HCT116 (cell line): Measurements from ENCODE around the gene EXD3. TPM values are rescaled to one million over a fixed set of nuclear protein-coding genes. Genes with fewer than 3 reads are reported as not detected.

Experiments
- ATAC-seq: fragments of 200-7000 bp; cut with Tn5 transposase; 2 replicates; pipeline ENCODE4 v1.9.1; 2020; ENCODE audit warnings: mild to moderate bottlenecking, moderate library complexity
- BruUV-seq: library from RNA; stranded (reverse); fragments of 400-500 nt; replicated peaks from 2 replicates; lab custom pipeline; 2021; lab: Mats Ljungman, UMichigan
- CTCF ChIA-PET: fragments of 300-600 bp; sonication (Branson Sonifier 250); formaldehyde crosslinking; loops from one replicate; lab custom pipeline; 2021; ENCODE audit warnings: antibody characterized with exemption; lab: Charles Lee
- POLR2A ChIA-PET: fragments of 300-600, 350-600 bp; sonication (Branson Sonifier 250); formaldehyde crosslinking; loops from one replicate; lab custom pipeline; 2021; ENCODE audit warnings: antibody characterized with exemption; lab: Charles Lee
- RAD21 ChIA-PET, 2 experiments: fragments of 300-600 bp; sonication (Branson Sonifier 250); formaldehyde crosslinking; loops; one replicate each; lab custom pipeline; 2023; ENCODE audit warnings: low total read pairs in 2 of 2; ENCODE audit not compliant: uncharacterized antibody in 2 of 2, unreplicated experiment in 2 of 2, low non-redundant PET in 1 of 2; lab: Charles Lee
- DNase-seq: peaks from one replicate; pipeline ENCODE4 v3.0.0-alpha.2; 2010; ENCODE audit warnings: low read depth, low spot score
- H2AFZ ChIP-seq: fragments of 200-600 bp; shearing (Covaris generic), sonication (generic); 2 replicates; pipeline ENCODE4 v1.6.1; 2017; ENCODE audit warnings: low read depth, mixed run types, mixed read lengths, antibody characterized with exemption, low read length; ENCODE audit not compliant: poor library complexity, severe bottlenecking
- H3K27ac ChIP-seq: 2 replicates; pipeline ENCODE4 v1.5.1; 2012; ENCODE audit warnings: low read depth, low read length
- H3K27me3 ChIP-seq: fragments of 200-600 bp; sonication (generic); 2 replicates; pipeline ENCODE4 v1.6.1; 2016; ENCODE audit warnings: mixed run types, low read length, mixed read lengths; ENCODE audit not compliant: insufficient read depth
- H3K36me3 ChIP-seq, 2 experiments: fragments of 200-500 bp in 1 of 2; fragments of 200-600 bp in 1 of 2; sonication (Bioruptor generic) in 1 of 2; sonication (generic) in 1 of 2; 2 replicates each; pipeline versions ENCODE4 v1.5.1 to v1.6.1; 2014 to 2016; ENCODE audit warnings: low read length in 2 of 2, inconsistent platforms in 1 of 2, mixed read lengths in 1 of 2, mixed run types in 1 of 2; ENCODE audit not compliant: insufficient read depth in 2 of 2, control insufficient read depth in 1 of 2
- H3K4me1 ChIP-seq, 2 experiments: fragments of 200-600 bp in 1 of 2; sonication (generic) in 1 of 2; 2 replicates each; pipeline versions ENCODE4 v1.5.1 to v1.6.1; 2012 to 2017; ENCODE audit warnings: low read length in 2 of 2, inconsistent platforms in 1 of 2, mild to moderate bottlenecking in 1 of 2, mixed read lengths in 1 of 2, mixed run types in 1 of 2, moderate library complexity in 1 of 2; ENCODE audit not compliant: insufficient read depth in 2 of 2, control insufficient read depth in 1 of 2
- H3K4me2 ChIP-seq: fragments of 200-600 bp; sonication (generic); 2 replicates; pipeline ENCODE4 v1.6.1; 2017; ENCODE audit warnings: mixed run types, low read length, mixed read lengths
- H3K4me3 ChIP-seq, 2 experiments: fragments of 200-600 bp in 1 of 2; sonication (generic) in 1 of 2; replicated peaks in 1 of 2; 2 replicates each; pipeline ENCODE4 v1.5.1; 2011 to 2016; ENCODE audit warnings: low read length in 2 of 2, control low read depth in 1 of 2, low read depth in 1 of 2, mild to moderate bottlenecking in 1 of 2, mixed read lengths in 1 of 2, mixed run types in 1 of 2
- H3K79me2 ChIP-seq: fragments of 200-600 bp; sonication (generic); 2 replicates; pipeline ENCODE4 v1.6.1; 2017; ENCODE audit warnings: mild to moderate bottlenecking, mixed run types, low read length, moderate library complexity, mixed read lengths; ENCODE audit not compliant: insufficient read depth
- H3K9ac ChIP-seq: fragments of 200-600 bp; sonication (generic); 2 replicates; pipeline ENCODE4 v1.6.1; 2016; ENCODE audit warnings: low read length, mixed read lengths
- H3K9me2 ChIP-seq: fragments of 200-600 bp; sonication (generic), shearing (Covaris generic); 2 replicates; pipeline ENCODE4 v1.6.1; 2017; ENCODE audit warnings: mixed run types, mild to moderate bottlenecking, moderate library complexity; ENCODE audit not compliant: insufficient read depth
- H3K9me3 ChIP-seq, 2 experiments: fragments of 200-500 bp in 1 of 2; fragments of 200-600 bp in 1 of 2; sonication (Bioruptor generic) in 1 of 2; sonication (generic) in 1 of 2; 2 replicates each; pipeline ENCODE4 v1.6.1; 2014 to 2017; ENCODE audit warnings: low read length in 2 of 2, mixed read lengths in 2 of 2, inconsistent platforms in 1 of 2, low read depth in 1 of 2, mild to moderate bottlenecking in 1 of 2, mixed run types in 1 of 2, moderate library complexity in 1 of 2; ENCODE audit not compliant: control insufficient read depth in 1 of 2, insufficient read depth in 1 of 2
- H4K20me1 ChIP-seq: fragments of 200-600 bp; sonication (generic), shearing (Covaris generic); 2 replicates; pipeline ENCODE4 v1.6.1; 2017; ENCODE audit warnings: mixed run types, mild to moderate bottlenecking, moderate library complexity; ENCODE audit not compliant: insufficient read depth
- CEBPB ChIP-seq: IDR thresholded peaks from 2 replicates; pipeline ENCODE4 v1.6.1; 2012; ENCODE audit warnings: low read depth
- EGR1 ChIP-seq: IDR thresholded peaks from 2 replicates; pipeline ENCODE4 v1.6.1; 2012; ENCODE audit warnings: low read depth
- ELF1 ChIP-seq: IDR thresholded peaks from 2 replicates; pipeline ENCODE4 v1.6.1; 2012; ENCODE audit warnings: low read depth, borderline replicate concordance
- EZH2phosphoT487 ChIP-seq: fragments of 200-600 bp; IDR thresholded peaks from 2 replicates; pipeline ENCODE4 v1.6.1; 2018; ENCODE audit warnings: antibody characterized with exemption, borderline replicate concordance
- FOSL1 ChIP-seq: IDR thresholded peaks from 2 replicates; pipeline ENCODE4 v1.6.1; 2012; ENCODE audit warnings: low read depth
- JUND ChIP-seq: IDR thresholded peaks from 2 replicates; pipeline ENCODE4 v1.6.1; 2012
- POLR2A ChIP-seq: IDR thresholded peaks from 2 replicates; pipeline ENCODE4 v1.7.0; 2011; ENCODE audit warnings: borderline replicate concordance; ENCODE audit not compliant: insufficient read depth, insufficient read length; ENCODE audit errors: extremely low read depth
- POLR2AphosphoS5 ChIP-seq: IDR thresholded peaks from 2 replicates; pipeline ENCODE4 v1.6.1; 2011; ENCODE audit warnings: mild to moderate bottlenecking, low read depth, low read length, moderate library complexity
- RAD21 ChIP-seq: IDR thresholded peaks from 2 replicates; pipeline ENCODE4 v1.6.1; 2012; ENCODE audit warnings: low read depth, mild to moderate bottlenecking
- SIN3A ChIP-seq: IDR thresholded peaks from 2 replicates; pipeline ENCODE4 v1.6.1; 2012; ENCODE audit warnings: low read depth
- SP1 ChIP-seq: IDR thresholded peaks from 2 replicates; pipeline ENCODE4 v1.6.1; 2012; ENCODE audit warnings: low read depth
- SRF ChIP-seq: IDR thresholded peaks from 2 replicates; pipeline ENCODE4 v1.6.1; 2012; ENCODE audit warnings: low read depth
- YY1 ChIP-seq: IDR thresholded peaks from 2 replicates; pipeline ENCODE4 v1.6.1; 2011; ENCODE audit warnings: low read length, low read depth, moderate library complexity, mild to moderate bottlenecking; ENCODE audit not compliant: insufficient replicate concordance; ENCODE audit errors: extremely low read depth
- ZFX ChIP-seq: fragments of 450-650 bp; IDR thresholded peaks from 2 replicates; pipeline ENCODE4 v1.6.1; 2017
- intact Hi-C: fragments of 100-400 bp; cut with micrococcal nuclease; formaldehyde crosslinking; loops from 2 replicates; pipeline ENCODE4 v1.10.0; 2022
- total RNA-seq: library from RNA; stranded (reverse); gene quantifications from one replicate; pipeline ENCODE4 v1.2.1, GENCODE V29; 2021; ENCODE audit not compliant: unreplicated experiment
- TF ChIP-seq, protein P1 (sequence below): IDR thresholded peaks from 2 replicates; pipeline ENCODE4 v1.6.1; 2011; ENCODE audit warnings: mild to moderate bottlenecking, low read length, moderate library complexity; ENCODE audit not compliant: insufficient replicate concordance; ENCODE audit errors: extremely low read depth
- TF ChIP-seq, protein P2 (sequence below): IDR thresholded peaks from 2 replicates; pipeline ENCODE4 v1.6.1; 2012
- TF ChIP-seq, protein P3 (sequence below): IDR thresholded peaks from 2 replicates; pipeline ENCODE4 v1.6.1; 2012
- TF ChIP-seq, protein P4 (sequence below), 3 experiments: fragments of 200-600 bp in 1 of 3; sonication (generic) in 1 of 3; IDR thresholded peaks in 2 of 3; conservative IDR thresholded peaks in 1 of 3; 2 replicates each; pipeline ENCODE4 v1.5.1; 2012 to 2017; ENCODE audit warnings: low read depth in 2 of 3, low read length in 2 of 3, antibody characterized with exemption in 1 of 3, borderline replicate concordance in 1 of 3, control low read depth in 1 of 3, mild to moderate bottlenecking in 1 of 3, mixed read lengths in 1 of 3, mixed run types in 1 of 3, moderate library complexity in 1 of 3; ENCODE audit not compliant: insufficient read depth in 1 of 3

EXD3 gene
- total RNA-seq, 1 experiment from 2014 or later, result 25.4 TPM

DNA sequence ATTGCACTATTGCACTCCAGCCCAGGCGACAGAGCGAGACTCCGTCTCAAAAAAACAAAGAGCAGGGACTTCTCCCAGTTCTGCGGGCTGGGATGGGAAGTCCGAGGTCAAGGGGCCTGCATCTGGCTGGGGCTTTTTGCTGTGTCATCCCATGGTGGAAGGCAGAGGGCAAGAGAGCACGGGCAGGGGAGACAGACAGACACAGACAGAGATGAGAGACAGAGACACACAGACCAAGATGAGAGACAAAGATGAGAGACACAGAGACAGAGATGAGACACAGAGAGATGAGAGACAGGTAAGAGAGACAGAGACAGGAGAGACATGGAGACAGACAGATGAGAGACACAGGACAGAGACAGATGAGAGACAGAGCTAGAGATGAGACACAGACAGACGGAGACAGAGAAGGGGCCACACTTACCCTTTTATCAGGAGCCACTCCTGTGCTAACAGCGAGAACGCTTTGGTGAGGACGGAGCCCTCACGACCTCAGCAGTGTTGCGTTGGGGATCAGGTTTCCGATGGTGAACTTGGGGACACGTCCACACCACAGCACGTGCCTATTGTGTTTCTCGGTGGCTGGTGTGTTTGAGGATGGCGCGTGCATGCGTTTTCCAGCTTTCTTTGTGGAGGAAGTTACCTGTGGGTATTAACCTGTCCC lies 154.3 kb downstream of the EXD3 start:
- POLR2A ChIA-PET, result no interaction called here
- CTCF ChIA-PET, result no interaction called here
- no peak overlapping the region for H3K9ac ChIP-seq

More for the DNA sequence above, 154.3 kb downstream of the EXD3 start:
- no peak for ATAC-seq
- Histone ChIP-seq H3K9me3 (no peaks in the 10 kb centered on the region), H3K36me3 (peaks cover 12 to 33% of the 10 kb centered on the region in 2 experiments; a peak in 3 of 4 replicates), H3K4me2 (no peak overlapping the region), H3K79me2 (peaks cover 6% of the 10 kb centered on the region; the same call in 1 of the 2 replicates), H3K4me3 (no peak overlapping the region), H2AFZ (no peak overlapping the region), H3K9me2 (no peaks in the 10 kb centered on the region), H3K27ac (no peak overlapping the region), H3K27me3 (no peaks in the 10 kb centered on the region), H3K4me1 (peaks cover under 1% of the 10 kb centered on the region in 2 experiments; a peak in 2 of 4 replicates), H4K20me1 (no peaks in the 10 kb centered on the region)
- BruUV-seq, result no TSS peak
- no peak for DNase-seq
- RAD21 ChIA-PET, result no interaction called here
- intact Hi-C loops, result no loop called here
- TF ChIP-seq YY1 (no peak), JUND (no peak), SP1 (no peak), EZH2phosphoT487 (no peak), ELF1 (no peak), RAD21 (no peak), EGR1 (no peak), POLR2A (no peak), POLR2AphosphoS5 (no peak), ZFX (no peak), CEBPB (no peak), SIN3A (no peak), SRF (no peak), FOSL1 (no peak)
- TF ChIP-seq, protein P1, sequence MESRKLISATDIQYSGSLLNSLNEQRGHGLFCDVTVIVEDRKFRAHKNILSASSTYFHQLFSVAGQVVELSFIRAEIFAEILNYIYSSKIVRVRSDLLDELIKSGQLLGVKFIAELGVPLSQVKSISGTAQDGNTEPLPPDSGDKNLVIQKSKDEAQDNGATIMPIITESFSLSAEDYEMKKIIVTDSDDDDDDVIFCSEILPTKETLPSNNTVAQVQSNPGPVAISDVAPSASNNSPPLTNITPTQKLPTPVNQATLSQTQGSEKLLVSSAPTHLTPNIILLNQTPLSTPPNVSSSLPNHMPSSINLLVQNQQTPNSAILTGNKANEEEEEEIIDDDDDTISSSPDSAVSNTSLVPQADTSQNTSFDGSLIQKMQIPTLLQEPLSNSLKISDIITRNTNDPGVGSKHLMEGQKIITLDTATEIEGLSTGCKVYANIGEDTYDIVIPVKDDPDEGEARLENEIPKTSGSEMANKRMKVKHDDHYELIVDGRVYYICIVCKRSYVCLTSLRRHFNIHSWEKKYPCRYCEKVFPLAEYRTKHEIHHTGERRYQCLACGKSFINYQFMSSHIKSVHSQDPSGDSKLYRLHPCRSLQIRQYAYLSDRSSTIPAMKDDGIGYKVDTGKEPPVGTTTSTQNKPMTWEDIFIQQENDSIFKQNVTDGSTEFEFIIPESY, result no peak
- TF ChIP-seq, protein P2, sequence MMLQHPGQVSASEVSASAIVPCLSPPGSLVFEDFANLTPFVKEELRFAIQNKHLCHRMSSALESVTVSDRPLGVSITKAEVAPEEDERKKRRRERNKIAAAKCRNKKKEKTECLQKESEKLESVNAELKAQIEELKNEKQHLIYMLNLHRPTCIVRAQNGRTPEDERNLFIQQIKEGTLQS, result no peak
- TF ChIP-seq, protein P3, sequence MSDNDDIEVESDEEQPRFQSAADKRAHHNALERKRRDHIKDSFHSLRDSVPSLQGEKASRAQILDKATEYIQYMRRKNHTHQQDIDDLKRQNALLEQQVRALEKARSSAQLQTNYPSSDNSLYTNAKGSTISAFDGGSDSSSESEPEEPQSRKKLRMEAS, result no peak
- TF ChIP-seq, protein P4, sequence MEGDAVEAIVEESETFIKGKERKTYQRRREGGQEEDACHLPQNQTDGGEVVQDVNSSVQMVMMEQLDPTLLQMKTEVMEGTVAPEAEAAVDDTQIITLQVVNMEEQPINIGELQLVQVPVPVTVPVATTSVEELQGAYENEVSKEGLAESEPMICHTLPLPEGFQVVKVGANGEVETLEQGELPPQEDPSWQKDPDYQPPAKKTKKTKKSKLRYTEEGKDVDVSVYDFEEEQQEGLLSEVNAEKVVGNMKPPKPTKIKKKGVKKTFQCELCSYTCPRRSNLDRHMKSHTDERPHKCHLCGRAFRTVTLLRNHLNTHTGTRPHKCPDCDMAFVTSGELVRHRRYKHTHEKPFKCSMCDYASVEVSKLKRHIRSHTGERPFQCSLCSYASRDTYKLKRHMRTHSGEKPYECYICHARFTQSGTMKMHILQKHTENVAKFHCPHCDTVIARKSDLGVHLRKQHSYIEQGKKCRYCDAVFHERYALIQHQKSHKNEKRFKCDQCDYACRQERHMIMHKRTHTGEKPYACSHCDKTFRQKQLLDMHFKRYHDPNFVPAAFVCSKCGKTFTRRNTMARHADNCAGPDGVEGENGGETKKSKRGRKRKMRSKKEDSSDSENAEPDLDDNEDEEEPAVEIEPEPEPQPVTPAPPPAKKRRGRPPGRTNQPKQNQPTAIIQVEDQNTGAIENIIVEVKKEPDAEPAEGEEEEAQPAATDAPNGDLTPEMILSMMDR (IDR thresholded peaks at IDR 0.05 in 2 of 3, conservative IDR thresholded peaks at IDR 0.05 in 1 of 3; ENCODE audit: borderline replicate concordance in 1 of 3, insufficient read depth in 1 of 3, low read depth in 2 of 3, low read length in 2 of 3), result no peak
- TF ChIP-seq, all 23 proteins: peak for 0
